SK-N-SH (cell line): Measurements from ENCODE around the gene TMEM147. TPM values are rescaled to one million over a fixed set of nuclear protein-coding genes. Genes with fewer than 3 reads are reported as not detected.
A peak's percentile ranks its signal among the peaks of the same experiment; 100 is the strongest.

ENCODE experiments used
- CTCF ChIA-PET: fragments of 300-600, 350-600 bp; formaldehyde crosslinking; extraction: SDS; loops from one replicate; lab custom pipeline; 2021; lab: Yijun Ruan, JAX
- POLR2A ChIA-PET: fragments of 350-600 bp; sonication (Branson Sonifier 250); formaldehyde crosslinking; extraction: SDS; loops from one replicate; lab custom pipeline; 2020; ENCODE audit warnings: antibody characterized with exemption, inconsistent platforms; lab: Yijun Ruan, JAX
- DNase-seq: peaks from one replicate; pipeline ENCODE4 v3.0.0; 2012
- H2AFZ ChIP-seq: fragments of 200-600 bp; sonication (generic); 2 replicates; pipeline ENCODE4 v1.8.1; 2016; ENCODE audit warnings: antibody characterized with exemption, mild to moderate bottlenecking, low read depth
- H3F3A ChIP-seq: fragments of 200-600 bp; sonication (generic); replicated peaks from 2 replicates; pipeline ENCODE3; 2016; ENCODE audit warnings: antibody characterized with exemption, mild to moderate bottlenecking; ENCODE audit not compliant: insufficient read depth
- H3K27ac ChIP-seq, 2 experiments: fragments of 200-500 bp in 1 of 2; fragments of 200-600 bp in 1 of 2; sonication (Bioruptor generic) in 1 of 2; sonication (generic), shearing (Covaris generic) in 1 of 2; 2 replicates each; pipeline versions ENCODE4 v1.5.1 to v1.6.1; 2014 to 2016; ENCODE audit warnings: low read depth in 2 of 2, inconsistent platforms in 1 of 2, low read length in 1 of 2, mild to moderate bottlenecking in 1 of 2, mixed read lengths in 1 of 2
- H3K27me3 ChIP-seq: fragments of 200-600 bp; sonication (generic), shearing (Covaris generic); 2 replicates; pipeline ENCODE4 v1.6.1; 2016; ENCODE audit warnings: mixed run types; ENCODE audit not compliant: insufficient read depth
- H3K36me3 ChIP-seq, 2 experiments: fragments of 200-500 bp in 1 of 2; fragments of 200-600 bp in 1 of 2; sonication (Bioruptor generic) in 1 of 2; sonication (generic) in 1 of 2; replicated peaks in 1 of 2; 2 replicates each; pipeline versions ENCODE3 to v1.5.1; 2014 to 2016; ENCODE audit warnings: low read length in 1 of 2, mild to moderate bottlenecking in 1 of 2; ENCODE audit not compliant: insufficient read depth in 2 of 2, control insufficient read depth in 1 of 2
- H3K4me1 ChIP-seq, 2 experiments: fragments of 200-500 bp in 1 of 2; fragments of 200-600 bp in 1 of 2; sonication (Bioruptor generic) in 1 of 2; sonication (generic), shearing (Covaris generic) in 1 of 2; 2 replicates each; pipeline versions ENCODE4 v1.5.1 to v1.6.1; 2014 to 2016; ENCODE audit warnings: low read depth in 1 of 2, low read length in 1 of 2, mixed run types in 1 of 2; ENCODE audit not compliant: insufficient read depth in 2 of 2, control insufficient read depth in 1 of 2
- H3K4me2 ChIP-seq: fragments of 200-600 bp; sonication (generic), shearing (Covaris generic); 2 replicates; pipeline ENCODE4 v1.6.1; 2017; ENCODE audit warnings: mixed run types
- H3K4me3 ChIP-seq, 2 experiments: fragments of 200-500 bp in 1 of 2; fragments of 200-600 bp in 1 of 2; sonication (Bioruptor generic) in 1 of 2; sonication (generic), shearing (Covaris generic) in 1 of 2; 2 replicates each; pipeline versions ENCODE4 v1.5.1 to v1.8.1; 2014 to 2016; ENCODE audit warnings: low read depth in 2 of 2, inconsistent platforms in 1 of 2, low read length in 1 of 2, mild to moderate bottlenecking in 1 of 2, mixed read lengths in 1 of 2, moderate library complexity in 1 of 2
- H3K79me2 ChIP-seq: fragments of 200-600 bp; sonication (generic); 2 replicates; pipeline ENCODE4 v1.8.1; 2017; ENCODE audit warnings: mild to moderate bottlenecking; ENCODE audit not compliant: insufficient read depth
- H3K9ac ChIP-seq: fragments of 200-600 bp; sonication (generic); 2 replicates; pipeline ENCODE4 v1.6.1; 2017; ENCODE audit warnings: mixed run types
- H3K9me2 ChIP-seq: fragments of 200-600 bp; sonication (generic); 2 replicates; pipeline ENCODE4 v1.6.1; 2017; ENCODE audit warnings: mixed run types
- H3K9me3 ChIP-seq: fragments of 200-600 bp; sonication (generic); 2 replicates; pipeline ENCODE4 v1.6.1; 2017; ENCODE audit warnings: mixed run types, mild to moderate bottlenecking, moderate library complexity
- H4K20me1 ChIP-seq: fragments of 200-600 bp; sonication (generic); 2 replicates; pipeline ENCODE4 v1.6.1; 2017; ENCODE audit warnings: mild to moderate bottlenecking, mixed run types; ENCODE audit not compliant: insufficient read depth
- ELF1 ChIP-seq: IDR thresholded peaks from 2 replicates; pipeline ENCODE4 v1.4.0; 2012
- EZH2phosphoT487 ChIP-seq: fragments of 200-600 bp; sonication (generic); IDR thresholded peaks from 2 replicates; pipeline ENCODE4 v1.6.1; 2017; ENCODE audit warnings: low read depth, mixed run types, mild to moderate bottlenecking, antibody characterized with exemption, moderate library complexity, borderline replicate concordance
- FOSL2 ChIP-seq: IDR thresholded peaks from 2 replicates; pipeline ENCODE4 v1.4.0; 2012; ENCODE audit warnings: low read depth, mild to moderate bottlenecking, moderate library complexity, borderline replicate concordance
- GATA2 ChIP-seq: sonication (generic); formaldehyde crosslinking; IDR thresholded peaks from 2 replicates; pipeline ENCODE4 v1.5.0; 2020; ENCODE audit warnings: mild to moderate bottlenecking, missing genetic modification reagents
- JUND ChIP-seq: IDR thresholded peaks from 2 replicates; pipeline ENCODE4 v1.4.0; 2012
- MAX ChIP-seq: IDR thresholded peaks from 2 replicates; pipeline ENCODE4 v1.4.0; 2012; ENCODE audit warnings: low read depth
- PBX3 ChIP-seq: IDR thresholded peaks from 2 replicates; pipeline ENCODE4; 2012
- POLR2AphosphoS5 ChIP-seq: IDR thresholded peaks from 2 replicates; pipeline ENCODE4 v1.6.1; 2012; ENCODE audit warnings: low read depth, low read length
- RAD21 ChIP-seq: IDR thresholded peaks from 2 replicates; pipeline ENCODE4 v1.6.1; 2012; ENCODE audit warnings: mild to moderate bottlenecking, low read length
- RCOR1 ChIP-seq: fragments of 150-350 bp; IDR thresholded peaks from 2 replicates; pipeline ENCODE4 v1.6.1; 2017; ENCODE audit warnings: antibody characterized with exemption, low read length
- RFX5 ChIP-seq: IDR thresholded peaks from 2 replicates; pipeline ENCODE4 v1.6.1; 2012; ENCODE audit warnings: mild to moderate bottlenecking, improper control_type of control experiment, low read length
- RXRA ChIP-seq: IDR thresholded peaks from 2 replicates; pipeline ENCODE4 v1.4.0; 2012; ENCODE audit warnings: low read depth, mild to moderate bottlenecking, borderline replicate concordance
- SMC3 ChIP-seq: IDR thresholded peaks from 2 replicates; pipeline ENCODE4 v1.6.1; 2012; ENCODE audit warnings: low read depth, low read length, improper control_type of control experiment
- TEAD4 ChIP-seq: IDR thresholded peaks from 2 replicates; pipeline ENCODE4 v1.4.0; 2012; ENCODE audit warnings: mild to moderate bottlenecking, borderline replicate concordance; ENCODE audit not compliant: insufficient read depth
- YY1 ChIP-seq: IDR thresholded peaks from 2 replicates; pipeline ENCODE4 v1.4.0; 2012; ENCODE audit warnings: low read depth, mild to moderate bottlenecking
- WGBS: methylation state at CpG from one replicate; pipeline ENCODE4 v1.1.6; 2017; ENCODE audit warnings: low lambda C conversion rate; 5-methylcytosine and 5-hydroxymethylcytosine counted together
- polyA plus RNA-seq, 3 experiments: library from polyadenylated mRNA; depleted of rRNA; stranded (reverse); fragments of >200 nt; gene quantifications; 2 replicates each; pipeline ENCODE4 v1.2.3, GENCODE V29; 2012
- TF ChIP-seq, protein P1 (sequence below): fragments of 200-600 bp; sonication (generic); IDR thresholded peaks from 2 replicates; pipeline ENCODE4 v1.6.1; 2017; ENCODE audit warnings: antibody characterized with exemption, mild to moderate bottlenecking, moderate library complexity

TMEM147 gene
- polyA plus RNA-seq, 1 of the 3 experiments (the other 2 are of a cell fraction): 202 TPM

DNA sequence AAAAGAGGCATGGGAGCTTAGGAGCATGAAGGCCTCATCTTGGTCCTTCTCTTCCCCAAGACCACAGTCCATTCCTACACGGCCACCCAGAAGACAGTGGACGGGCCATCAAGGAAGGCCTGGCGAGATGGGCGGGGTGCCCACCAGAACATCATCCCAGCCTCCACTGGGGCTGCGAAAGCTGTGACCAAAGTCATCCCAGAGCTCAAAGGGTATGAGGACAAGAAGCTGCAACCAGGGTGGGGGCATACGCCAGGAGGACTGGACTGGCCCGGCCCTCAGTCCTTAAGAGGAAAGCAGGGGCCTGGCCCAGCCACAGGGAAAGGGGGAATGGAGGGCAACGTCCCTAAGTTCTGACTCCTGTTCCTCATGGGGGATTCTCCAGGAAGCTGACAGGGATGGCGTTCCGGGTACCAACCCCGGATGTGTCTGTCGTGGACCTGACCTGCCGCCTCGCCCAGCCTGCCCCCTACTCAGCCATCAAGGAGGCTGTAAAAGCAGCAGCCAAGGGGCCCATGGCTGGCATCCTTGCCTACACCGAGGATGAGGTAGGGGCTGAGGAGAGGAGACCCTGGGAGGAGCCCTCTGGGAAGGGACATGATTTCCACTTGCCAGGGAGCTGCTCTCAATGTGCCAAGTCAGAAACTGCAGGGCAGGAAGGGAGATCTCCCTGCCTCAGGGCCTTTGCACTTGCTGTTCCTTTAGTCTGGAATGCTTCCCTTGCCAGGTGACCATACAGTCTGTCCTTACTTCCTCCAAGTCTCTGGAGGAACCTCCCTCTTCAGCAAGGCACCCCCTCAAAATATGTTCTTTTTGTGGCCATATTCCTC lies 1.9 kb upstream of the TMEM147 start:
- Histone ChIP-seq H3K4me3 (peak overlapping the region in 1 of 2 experiments; percentile 79; a peak in 1 of 4 replicates), H3K79me2 (peaks cover 30% of the 10 kb centered on the region), H2AFZ (no peak overlapping the region), H3K27ac (no peak overlapping the region), H4K20me1 (no peaks in the 10 kb centered on the region), H3K36me3 (peaks cover 0 to 19% of the 10 kb centered on the region in 2 experiments), H3K4me1 (peaks cover 5 to 19% of the 10 kb centered on the region in 2 experiments; a peak in 2 of 4 replicates), H3K27me3 (no peaks in the 10 kb centered on the region), H3K9me2 (no peaks in the 10 kb centered on the region), H3K9ac (no peak overlapping the region), H3K4me2 (peak overlapping the region; percentile 91), H3K9me3 (no peaks in the 10 kb centered on the region), H3F3A (no peaks in the 10 kb centered on the region)
- 98% methylated on average over 6 of the region's 15 CpGs for WGBS
- ChIA-PET CTCF (interaction anchor here (1.9 to 3.6 kb wide), 2 partner anchors 12 to 33 kb away, joined by 5 to 20 read pairs; no protein-coding TSS in a partner anchor), POLR2A (no interaction called here)
- DNase-seq: no peak
- TF ChIP-seq RXRA (no peak), YY1 (no peak), FOSL2 (no peak), MAX (no peak), PBX3 (no peak), GATA2 (CRISPR knock-in tag) (no peak), EZH2phosphoT487 (no peak), RCOR1 (no peak), TEAD4 (no peak), RAD21 (no peak), RFX5 (no peak), ELF1 (no peak), JUND (no peak), SMC3 (no peak), POLR2AphosphoS5 (no peak)
- TF ChIP-seq, protein P1, sequence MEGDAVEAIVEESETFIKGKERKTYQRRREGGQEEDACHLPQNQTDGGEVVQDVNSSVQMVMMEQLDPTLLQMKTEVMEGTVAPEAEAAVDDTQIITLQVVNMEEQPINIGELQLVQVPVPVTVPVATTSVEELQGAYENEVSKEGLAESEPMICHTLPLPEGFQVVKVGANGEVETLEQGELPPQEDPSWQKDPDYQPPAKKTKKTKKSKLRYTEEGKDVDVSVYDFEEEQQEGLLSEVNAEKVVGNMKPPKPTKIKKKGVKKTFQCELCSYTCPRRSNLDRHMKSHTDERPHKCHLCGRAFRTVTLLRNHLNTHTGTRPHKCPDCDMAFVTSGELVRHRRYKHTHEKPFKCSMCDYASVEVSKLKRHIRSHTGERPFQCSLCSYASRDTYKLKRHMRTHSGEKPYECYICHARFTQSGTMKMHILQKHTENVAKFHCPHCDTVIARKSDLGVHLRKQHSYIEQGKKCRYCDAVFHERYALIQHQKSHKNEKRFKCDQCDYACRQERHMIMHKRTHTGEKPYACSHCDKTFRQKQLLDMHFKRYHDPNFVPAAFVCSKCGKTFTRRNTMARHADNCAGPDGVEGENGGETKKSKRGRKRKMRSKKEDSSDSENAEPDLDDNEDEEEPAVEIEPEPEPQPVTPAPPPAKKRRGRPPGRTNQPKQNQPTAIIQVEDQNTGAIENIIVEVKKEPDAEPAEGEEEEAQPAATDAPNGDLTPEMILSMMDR: no peak
